ENCODE measurements around the gene TNIP1. TPM values are rescaled to one million over a fixed set of nuclear protein-coding genes. Genes with fewer than 3 reads are reported as not detected.
A peak's percentile ranks its signal among the peaks of the same experiment; 100 is the strongest.

Gene TNIP1
- total and polyA plus RNA-seq, 12 donors, result 36.6 to 129 (median 93.2) TPM

DNA sequence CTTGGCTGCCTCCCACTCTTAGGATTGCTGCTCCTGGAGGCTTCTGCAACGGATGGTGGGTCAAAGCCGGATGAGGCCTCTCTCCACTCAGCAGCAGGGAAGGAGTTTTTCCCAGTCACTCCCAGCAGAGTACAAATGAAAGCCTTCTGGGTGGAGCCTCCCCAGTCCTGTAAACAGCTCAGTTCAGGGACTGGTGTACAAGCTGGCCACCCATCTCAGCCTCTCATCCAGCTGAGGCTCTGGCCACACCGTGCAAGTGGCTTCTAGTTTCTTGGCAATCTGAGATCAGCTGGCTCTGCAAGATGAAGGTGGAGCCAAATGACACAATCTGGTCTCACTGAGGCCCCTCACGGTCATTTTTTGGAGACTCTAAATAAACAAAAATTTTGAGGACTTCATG lies 50.5 kb downstream of the TNIP1 start:
- 57 to 96% (median 75%) methylated on average over 3 to 4 of the region's 4 CpGs for WGBS, 4 donors
- Histone ChIP-seq H3K36me3 (replicated peaks in 1 of 2) (peaks cover 0 to 79% of the 10 kb centered on the region in 2 donors), H3K27ac (peak overlapping the region in 1 of 5 donors; percentile 78), H3K4me3 (no peak overlapping the region), H3K27me3 (no peaks in the 10 kb centered on the region), H3K9me3 (replicated peaks in 1 of 3) (no peaks in the 10 kb centered on the region), H3K4me1 (replicated peaks in 1 of 2) (peaks cover 8 to 18% of the 10 kb centered on the region in 2 donors)
- TF ChIP-seq, protein P1, sequence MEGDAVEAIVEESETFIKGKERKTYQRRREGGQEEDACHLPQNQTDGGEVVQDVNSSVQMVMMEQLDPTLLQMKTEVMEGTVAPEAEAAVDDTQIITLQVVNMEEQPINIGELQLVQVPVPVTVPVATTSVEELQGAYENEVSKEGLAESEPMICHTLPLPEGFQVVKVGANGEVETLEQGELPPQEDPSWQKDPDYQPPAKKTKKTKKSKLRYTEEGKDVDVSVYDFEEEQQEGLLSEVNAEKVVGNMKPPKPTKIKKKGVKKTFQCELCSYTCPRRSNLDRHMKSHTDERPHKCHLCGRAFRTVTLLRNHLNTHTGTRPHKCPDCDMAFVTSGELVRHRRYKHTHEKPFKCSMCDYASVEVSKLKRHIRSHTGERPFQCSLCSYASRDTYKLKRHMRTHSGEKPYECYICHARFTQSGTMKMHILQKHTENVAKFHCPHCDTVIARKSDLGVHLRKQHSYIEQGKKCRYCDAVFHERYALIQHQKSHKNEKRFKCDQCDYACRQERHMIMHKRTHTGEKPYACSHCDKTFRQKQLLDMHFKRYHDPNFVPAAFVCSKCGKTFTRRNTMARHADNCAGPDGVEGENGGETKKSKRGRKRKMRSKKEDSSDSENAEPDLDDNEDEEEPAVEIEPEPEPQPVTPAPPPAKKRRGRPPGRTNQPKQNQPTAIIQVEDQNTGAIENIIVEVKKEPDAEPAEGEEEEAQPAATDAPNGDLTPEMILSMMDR (IDR thresholded peaks at IDR 0.05), result no peak
- TF ChIP-seq POLR2A (IDR thresholded peaks at IDR 0.05), result no peak
- peak in 2 of 7 donors; percentile 14 to 47 for DNase-seq
- intact Hi-C loops (cut with DNase I), result no loop called here

DNA sequence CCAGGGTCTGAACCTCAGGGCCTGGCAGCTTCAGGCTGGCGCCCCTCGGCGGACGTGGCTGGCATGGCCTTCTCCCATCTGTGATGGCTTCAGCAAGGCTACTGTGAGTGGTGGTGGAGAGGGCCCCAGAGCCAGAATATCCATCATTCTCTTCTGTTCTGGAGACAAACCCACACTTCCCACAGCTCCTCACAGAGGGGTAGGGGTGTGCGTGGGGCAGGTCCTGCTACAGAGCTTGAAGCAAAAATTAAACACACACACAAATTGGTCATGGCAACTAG lies 50.8 kb downstream of the TNIP1 start:
- no peaks in the 10 kb centered on the region for H3K27me3 ChIP-seq

DNA sequence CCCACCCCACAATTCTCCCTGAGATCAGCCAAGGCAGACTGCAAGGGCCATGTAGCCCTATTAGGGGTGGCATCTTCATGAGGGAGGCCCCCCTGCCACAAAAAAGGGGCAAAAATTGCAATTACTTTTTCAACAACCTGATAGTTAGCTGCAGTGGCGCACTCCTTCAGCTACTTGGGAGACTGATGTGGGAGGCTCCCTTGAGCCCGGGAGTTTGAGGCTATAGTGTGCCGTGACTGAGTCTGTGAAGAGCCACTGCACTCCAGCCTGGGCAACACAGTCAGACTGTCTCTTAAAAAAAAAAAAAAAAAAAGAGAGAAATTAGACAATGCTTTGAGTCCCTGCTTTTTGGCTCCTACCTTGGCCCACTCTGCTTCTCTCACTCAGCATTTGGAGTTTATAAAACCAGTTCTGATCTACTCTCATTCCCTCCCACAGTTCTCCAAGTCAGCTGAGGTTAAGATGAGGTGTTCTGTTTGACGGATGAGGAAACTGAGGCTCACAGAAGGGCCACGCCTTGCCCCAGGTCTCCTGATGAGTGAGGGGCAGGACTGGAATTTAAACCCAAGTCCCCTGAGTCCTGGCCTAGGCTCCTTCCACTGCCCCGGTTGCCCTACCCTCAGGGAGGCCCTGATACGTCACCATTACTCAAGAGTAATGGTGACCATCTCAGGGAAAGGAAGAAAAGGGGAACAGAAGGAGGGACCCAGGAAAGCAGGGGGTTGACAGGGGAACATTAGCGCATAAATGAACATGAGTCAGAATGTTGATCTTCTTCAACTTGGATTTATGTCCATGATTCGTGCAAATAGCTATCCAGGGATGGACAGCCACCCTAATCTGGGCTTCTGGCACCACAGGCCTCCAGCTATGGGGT lies 51.4 kb downstream of the TNIP1 start:
- intact Hi-C loops (cut with DNase I), result no loop called here

More for the DNA sequence above, 50.8 kb downstream of the TNIP1 start:
- intact Hi-C loops (cut with DNase I), result no loop called here
- DNase-seq, result no peak
- peak overlapping the region in 2 of 5 donors; percentile 27 to 78 for H3K27ac ChIP-seq
- H3K4me3 ChIP-seq, result no peak overlapping the region
- 86 to 100% (median 94%) methylated on average over 2 to 5 of the region's 5 CpGs for WGBS, 4 donors
- H3K36me3 ChIP-seq (replicated peaks in 1 of 2), result peaks cover 0 to 75% of the 10 kb centered on the region in 2 donors
- peaks cover 12 to 21% of the 10 kb centered on the region in 2 donors for H3K4me1 ChIP-seq (replicated peaks in 1 of 2)
- TF ChIP-seq POLR2A (IDR thresholded peaks at IDR 0.05), result no peak
- TF ChIP-seq, protein P1 (IDR thresholded peaks at IDR 0.05), result no peak
- H3K9me3 ChIP-seq (replicated peaks in 1 of 3), result no peaks in the 10 kb centered on the region

DNA sequence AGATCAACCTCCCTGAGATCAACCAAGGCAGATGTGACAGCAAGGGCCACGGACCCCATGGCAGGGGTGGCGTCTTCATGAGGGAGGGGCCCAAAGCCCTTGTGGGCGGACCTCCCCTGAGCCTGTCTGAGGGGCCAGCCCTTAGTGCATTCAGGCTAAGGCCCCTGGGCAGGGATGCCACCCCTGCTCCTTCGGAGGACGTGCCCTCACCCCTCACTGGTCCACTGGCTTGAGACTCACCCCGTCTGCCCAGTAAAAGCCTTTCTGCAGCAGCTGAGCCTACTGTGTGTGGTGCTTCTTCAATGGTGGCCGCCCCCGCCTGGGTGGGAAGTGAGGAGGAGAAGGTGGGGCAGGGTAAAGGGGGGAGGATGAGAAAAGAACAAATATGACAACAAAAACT lies 52.1 kb downstream of the TNIP1 start:
- DNase-seq, result no peak
- Histone ChIP-seq H3K4me1 (replicated peaks in 1 of 2) (peaks cover 15 to 33% of the 10 kb centered on the region in 2 donors), H3K4me3 (no peak overlapping the region), H3K36me3 (replicated peaks in 1 of 2) (peaks cover 0 to 68% of the 10 kb centered on the region in 2 donors), H3K9me3 (replicated peaks in 1 of 3) (no peaks in the 10 kb centered on the region), H3K27me3 (no peaks in the 10 kb centered on the region), H3K27ac (peak overlapping the region in 1 of 5 donors; percentile 78)
- WGBS, 4 donors, result 95 to 100% (median 97%) methylated on average over 3 to 8 of the region's 8 CpGs
- TF ChIP-seq, protein P1 (IDR thresholded peaks at IDR 0.05), result no peak
- intact Hi-C loops (cut with DNase I), result no loop called here

More for the DNA sequence above, 51.4 kb downstream of the TNIP1 start:
- Histone ChIP-seq H3K4me3 (no peak overlapping the region), H3K27ac (peak overlapping the region in 2 of 5 donors; percentile 27 to 78), H3K4me1 (replicated peaks in 1 of 2) (peaks cover 12 to 26% of the 10 kb centered on the region in 2 donors), H3K36me3 (replicated peaks in 1 of 2) (peaks cover 0 to 70% of the 10 kb centered on the region in 2 donors), H3K9me3 (replicated peaks in 1 of 3) (no peaks in the 10 kb centered on the region), H3K27me3 (no peaks in the 10 kb centered on the region)
- no peak for TF ChIP-seq POLR2A (IDR thresholded peaks at IDR 0.05)
- TF ChIP-seq, protein P1 (IDR thresholded peaks at IDR 0.05), result no peak
- WGBS, 4 donors, result 87 to 93% (median 88%) methylated on average over 9 of the region's 9 CpGs
- DNase-seq, result no peak

Measured in adrenal gland (tissue), 12 donors.